PC-3 (cell line): Measurements from ENCODE around the gene MON1A. TPM values are rescaled to one million over a fixed set of nuclear protein-coding genes. Genes with fewer than 3 reads are reported as not detected.

ENCODE experiments used
- ATAC-seq: fragments of 200-7000 bp; cut with Tn5 transposase; 2 replicates; pipeline ENCODE4 v1.9.1; 2020; ENCODE audit warnings: mild to moderate bottlenecking, moderate library complexity
- BruUV-seq: library from RNA; stranded (reverse); fragments of 400-500 nt; replicated peaks from 2 replicates; lab custom pipeline; 2021; lab: Mats Ljungman, UMichigan
- CTCF ChIA-PET: fragments of 300-600 bp; sonication (Branson Sonifier 250); formaldehyde crosslinking; loops from one replicate; lab custom pipeline; 2022; ENCODE audit warnings: antibody characterized with exemption; lab: Charles Lee
- POLR2A ChIA-PET: fragments of 300-600 bp; sonication (Branson Sonifier 250); formaldehyde crosslinking; loops from one replicate; lab custom pipeline; 2022; ENCODE audit warnings: antibody characterized with exemption; ENCODE audit not compliant: unreplicated experiment; lab: Charles Lee
- DNase-seq: peaks from one replicate; pipeline ENCODE4 v3.0.0-alpha.2; 2015
- H2AFZ ChIP-seq: fragments of 300-600 bp; sonication (generic); 2 replicates; pipeline ENCODE4 v1.6.0; 2016; ENCODE audit warnings: antibody characterized with exemption, low read length
- H3F3A ChIP-seq: fragments of 300-600 bp; sonication (generic); one replicate; pipeline ENCODE4 v1.6.0; 2017; ENCODE audit warnings: antibody characterized with exemption, low read length, control low read depth, mild to moderate bottlenecking; ENCODE audit not compliant: unreplicated experiment
- H3K27ac ChIP-seq: fragments of 300-600 bp; sonication (generic); 2 replicates; pipeline ENCODE4 v1.5.1; 2016; ENCODE audit warnings: mild to moderate bottlenecking, low read length
- H3K27me3 ChIP-seq: fragments of 300-600 bp; sonication (generic); 2 replicates; pipeline ENCODE4 v1.6.1; 2016; ENCODE audit warnings: low read length, mixed read lengths
- H3K36me3 ChIP-seq: fragments of 300-600 bp; sonication (generic); 2 replicates; pipeline ENCODE4 v1.6.1; 2016; ENCODE audit warnings: low read depth, mixed run types, low read length, mixed read lengths
- H3K4me1 ChIP-seq: fragments of 300-600 bp; sonication (generic); 2 replicates; pipeline ENCODE4 v1.5.1; 2016; ENCODE audit warnings: low read length; ENCODE audit not compliant: insufficient read depth
- H3K4me2 ChIP-seq: fragments of 300-600 bp; sonication (generic); 2 replicates; pipeline ENCODE4 v1.6.0; 2016; ENCODE audit warnings: low read length
- H3K4me3 ChIP-seq: fragments of 300-600 bp; sonication (generic); 2 replicates; pipeline ENCODE4 v1.5.1; 2016; ENCODE audit warnings: mild to moderate bottlenecking, low read length, mixed read lengths
- H3K79me2 ChIP-seq: fragments of 300-600 bp; sonication (generic); 2 replicates; pipeline ENCODE4 v1.6.1; 2017; ENCODE audit warnings: low read length, mixed read lengths
- H3K9ac ChIP-seq: fragments of 300-600 bp; sonication (generic); 2 replicates; pipeline ENCODE4 v1.6.0; 2016; ENCODE audit warnings: mild to moderate bottlenecking, low read length
- H3K9me2 ChIP-seq: fragments of 300-600 bp; sonication (generic); replicated peaks from 2 replicates; pipeline ENCODE4 v1.6.1; 2016; ENCODE audit warnings: mixed run types, low read length, mixed read lengths
- H3K9me3 ChIP-seq: fragments of 300-600 bp; sonication (generic); 2 replicates; pipeline ENCODE4 v1.6.1; 2016; ENCODE audit warnings: low read length, mixed read lengths
- H4K20me1 ChIP-seq: fragments of 300-600 bp; sonication (generic); 2 replicates; pipeline ENCODE4 v1.6.1; 2016; ENCODE audit warnings: low read length, mixed read lengths
- EZH2 ChIP-seq: fragments of 300-600 bp; sonication (generic); IDR thresholded peaks from one replicate; pipeline ENCODE4 v1.6.1; 2017; ENCODE audit warnings: antibody characterized with exemption, mild to moderate bottlenecking, low read length; ENCODE audit not compliant: unreplicated experiment
- EZH2phosphoT487 ChIP-seq: fragments of 300-600 bp; sonication (generic); IDR thresholded peaks from 2 replicates; pipeline ENCODE4 v1.6.1; 2018; ENCODE audit warnings: mild to moderate bottlenecking, antibody characterized with exemption, low read length, borderline replicate concordance
- intact Hi-C: fragments of 100-400 bp; cut with micrococcal nuclease; formaldehyde crosslinking; loops from 2 replicates; pipeline ENCODE4 v1.9.0; 2023
- total RNA-seq: library from RNA; depleted of rRNA; stranded (reverse); fragments of >200 nt; gene quantifications from 2 replicates; pipeline ENCODE4 v1.2.3, GENCODE V29; 2014
- TF ChIP-seq, protein P1 (sequence below): fragments of 300-600 bp; sonication (generic); conservative IDR thresholded peaks from 2 replicates; pipeline ENCODE4 v1.5.1; 2017; ENCODE audit warnings: antibody characterized with exemption, low read depth, mild to moderate bottlenecking, low read length

The MON1A gene
- total RNA-seq, 1 experiment from 2014 or later, result 20.8 TPM

DNA sequence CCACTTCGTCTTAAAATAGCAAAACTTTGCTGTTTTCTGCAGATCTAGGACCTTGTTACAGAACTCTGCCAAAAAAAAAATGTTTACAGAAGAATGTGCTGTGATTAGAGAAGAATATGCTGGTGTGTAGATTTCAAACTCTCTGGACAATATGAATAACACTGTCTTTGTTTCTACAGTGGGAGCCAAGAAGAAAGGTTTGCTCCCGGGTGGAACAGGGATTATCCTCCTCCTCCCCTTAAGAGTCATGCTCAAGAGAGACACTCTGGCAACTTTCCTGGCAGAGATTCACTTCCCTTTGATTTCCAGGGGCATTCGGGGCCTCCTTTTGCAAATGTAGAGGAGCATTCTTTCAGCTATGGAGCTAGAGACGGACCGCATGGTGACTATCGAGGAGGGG lies 37.7 kb upstream of the MON1A start:
- H3K79me2 ChIP-seq, result peaks cover 49% of the 10 kb centered on the region
- no peaks in the 10 kb centered on the region for H3K9me3 ChIP-seq
- TF ChIP-seq EZH2phosphoT487 (no peak), EZH2 (no peak)
- TF ChIP-seq, protein P1, sequence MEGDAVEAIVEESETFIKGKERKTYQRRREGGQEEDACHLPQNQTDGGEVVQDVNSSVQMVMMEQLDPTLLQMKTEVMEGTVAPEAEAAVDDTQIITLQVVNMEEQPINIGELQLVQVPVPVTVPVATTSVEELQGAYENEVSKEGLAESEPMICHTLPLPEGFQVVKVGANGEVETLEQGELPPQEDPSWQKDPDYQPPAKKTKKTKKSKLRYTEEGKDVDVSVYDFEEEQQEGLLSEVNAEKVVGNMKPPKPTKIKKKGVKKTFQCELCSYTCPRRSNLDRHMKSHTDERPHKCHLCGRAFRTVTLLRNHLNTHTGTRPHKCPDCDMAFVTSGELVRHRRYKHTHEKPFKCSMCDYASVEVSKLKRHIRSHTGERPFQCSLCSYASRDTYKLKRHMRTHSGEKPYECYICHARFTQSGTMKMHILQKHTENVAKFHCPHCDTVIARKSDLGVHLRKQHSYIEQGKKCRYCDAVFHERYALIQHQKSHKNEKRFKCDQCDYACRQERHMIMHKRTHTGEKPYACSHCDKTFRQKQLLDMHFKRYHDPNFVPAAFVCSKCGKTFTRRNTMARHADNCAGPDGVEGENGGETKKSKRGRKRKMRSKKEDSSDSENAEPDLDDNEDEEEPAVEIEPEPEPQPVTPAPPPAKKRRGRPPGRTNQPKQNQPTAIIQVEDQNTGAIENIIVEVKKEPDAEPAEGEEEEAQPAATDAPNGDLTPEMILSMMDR, result no peak
- peaks cover 16% of the 10 kb centered on the region; the same call in 1 of the 2 replicates for H3K36me3 ChIP-seq
- H3F3A ChIP-seq, result no peaks in the 10 kb centered on the region
- no peaks in the 10 kb centered on the region for H3K4me1 ChIP-seq
- H3K9me2 ChIP-seq, result no peaks in the 10 kb centered on the region
- BruUV-seq, result no TSS peak
- ATAC-seq (no peak), DNase-seq (no peak)
- peaks cover 6% of the 10 kb centered on the region; the same call in 1 of the 2 replicates for H4K20me1 ChIP-seq
- ChIA-PET POLR2A (no interaction called here), CTCF (no interaction called here)
- H2AFZ ChIP-seq, result no peak overlapping the region
- H3K9ac ChIP-seq, result no peak overlapping the region
- H3K4me3 ChIP-seq, result no peak overlapping the region
- intact Hi-C loops, result no loop called here
- no peaks in the 10 kb centered on the region for H3K27me3 ChIP-seq
- no peak overlapping the region for H3K27ac ChIP-seq
- H3K4me2 ChIP-seq, result no peak overlapping the region

DNA sequence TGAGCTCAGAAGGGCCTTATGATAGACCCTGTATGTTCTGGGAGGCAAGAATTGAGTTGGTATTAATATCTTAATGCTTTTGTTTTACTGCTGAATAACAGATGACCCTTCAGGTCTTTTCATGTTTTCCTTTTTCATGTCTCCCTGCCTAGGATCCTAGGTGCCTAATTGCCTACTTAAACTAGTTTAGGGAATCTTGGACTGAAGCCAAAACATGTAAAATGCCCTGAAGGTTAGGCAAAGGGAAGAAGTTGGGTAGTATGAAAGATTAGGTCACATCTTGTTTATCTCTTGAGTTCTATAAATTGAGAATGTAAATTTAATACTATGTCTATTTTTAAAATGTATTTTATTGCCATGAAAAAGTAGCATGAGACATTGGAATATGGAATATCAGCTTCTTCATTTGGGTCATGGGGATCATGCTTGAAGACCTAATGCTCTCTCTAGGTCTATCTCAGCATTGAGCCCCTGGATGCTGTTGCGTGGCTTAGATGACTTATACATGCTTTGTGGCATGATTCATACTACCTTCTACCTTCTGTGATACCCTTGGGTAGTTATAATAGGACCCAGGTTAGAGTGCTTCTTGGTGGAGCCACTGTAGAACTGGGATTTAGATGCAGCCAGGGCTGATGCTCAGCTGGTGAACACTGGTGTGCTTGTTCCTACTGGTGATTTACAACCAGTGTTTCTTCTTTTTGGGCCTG lies 36.8 kb upstream of the MON1A start:
- H3K36me3 ChIP-seq, result peaks cover 9% of the 10 kb centered on the region; the same call in 1 of the 2 replicates

More for the DNA sequence above, 36.8 kb upstream of the MON1A start:
- BruUV-seq, result no TSS peak
- ATAC-seq (no peak; the same call in 1 of the 2 replicates), DNase-seq (peak; percentile 14)
- Histone ChIP-seq H3K4me2 (no peak overlapping the region), H3K9me3 (no peaks in the 10 kb centered on the region), H2AFZ (no peak overlapping the region), H3K9ac (no peak overlapping the region), H3F3A (no peaks in the 10 kb centered on the region), H3K9me2 (no peaks in the 10 kb centered on the region), H3K27me3 (no peaks in the 10 kb centered on the region), H3K4me3 (no peak overlapping the region), H3K27ac (no peak overlapping the region), H3K79me2 (peaks cover 55% of the 10 kb centered on the region), H3K4me1 (no peaks in the 10 kb centered on the region), H4K20me1 (peaks cover 6% of the 10 kb centered on the region; the same call in 1 of the 2 replicates)
- intact Hi-C loops, result no loop called here
- TF ChIP-seq, protein P1, result no peak
- no peak for TF ChIP-seq EZH2phosphoT487
- no peak for TF ChIP-seq EZH2
- ChIA-PET CTCF (no interaction called here), POLR2A (no interaction called here)
